Mesendoderm (in vitro differentiated cells): Measurements from ENCODE around the gene P2RY1.

ENCODE experiments used
- DNase-seq: peaks from one replicate; pipeline ENCODE4 v3.0.0; 2013
- H2AK5ac ChIP-seq: 2 replicates; pipeline ENCODE4 v1.6.1; 2013; ENCODE audit warnings: low read length, inconsistent platforms
- H2BK120ac ChIP-seq: 2 replicates; pipeline ENCODE4 v1.6.1; 2013; ENCODE audit warnings: low read depth, mild to moderate bottlenecking, low read length, moderate library complexity, mixed read lengths
- H2BK15ac ChIP-seq: replicated peaks from 2 replicates; pipeline ENCODE4 v1.6.1; 2013; ENCODE audit warnings: low read depth, mild to moderate bottlenecking, moderate library complexity
- H2BK5ac ChIP-seq: 2 replicates; pipeline ENCODE4 v1.6.1; 2013; ENCODE audit warnings: low read length, inconsistent platforms
- H3K18ac ChIP-seq: 2 replicates; pipeline ENCODE4 v1.6.1; 2013; ENCODE audit warnings: mild to moderate bottlenecking, low read length, mixed read lengths
- H3K23ac ChIP-seq: one replicate; pipeline ENCODE4 v1.6.1; 2013; ENCODE audit warnings: low read length
- H3K27ac ChIP-seq: 2 replicates; pipeline ENCODE4 v1.5.1; 2013; ENCODE audit warnings: low read depth, mild to moderate bottlenecking, inconsistent platforms, low read length, moderate library complexity
- H3K27me3 ChIP-seq: 2 replicates; pipeline ENCODE4 v1.6.1; 2013; ENCODE audit warnings: low read length, control low read depth, mild to moderate bottlenecking, inconsistent platforms; ENCODE audit not compliant: insufficient read depth, poor library complexity
- H3K36me3 ChIP-seq: 2 replicates; pipeline ENCODE4 v1.6.1; 2013; ENCODE audit warnings: low read length, inconsistent platforms; ENCODE audit not compliant: control insufficient read depth, insufficient read depth
- H3K4ac ChIP-seq: one replicate; pipeline ENCODE4 v1.6.1; 2013; ENCODE audit warnings: low read depth, mild to moderate bottlenecking, low read length, moderate library complexity
- H3K4me1 ChIP-seq: 2 replicates; pipeline ENCODE4 v1.6.1; 2013; ENCODE audit warnings: low read depth, low read length, inconsistent platforms; ENCODE audit not compliant: control insufficient read depth
- H3K4me2 ChIP-seq: 2 replicates; pipeline ENCODE4 v1.6.1; 2013; ENCODE audit warnings: low read length
- H3K4me3 ChIP-seq: 2 replicates; pipeline ENCODE4 v1.5.1; 2013; ENCODE audit warnings: mild to moderate bottlenecking, low read length
- H3K56ac ChIP-seq: one replicate; pipeline ENCODE4 v1.6.1; 2013; ENCODE audit warnings: low read length
- H3K79me1 ChIP-seq: 2 replicates; pipeline ENCODE4 v1.6.1; 2013; ENCODE audit warnings: low read length, inconsistent platforms
- H3K79me2 ChIP-seq: 2 replicates; pipeline ENCODE4 v1.6.1; 2013; ENCODE audit warnings: mild to moderate bottlenecking, low read length; ENCODE audit not compliant: control insufficient read depth, insufficient read depth
- H3K9ac ChIP-seq: 2 replicates; pipeline ENCODE4 v1.6.1; 2013; ENCODE audit warnings: low read length, inconsistent platforms
- H4K5ac ChIP-seq: one replicate; pipeline ENCODE4 v1.6.1; 2013; ENCODE audit warnings: low read length
- H4K8ac ChIP-seq: one replicate; pipeline ENCODE4 v1.6.1; 2013; ENCODE audit warnings: low read depth, mild to moderate bottlenecking, control low read depth, low read length, moderate library complexity
- WGBS: extraction: QIAGEN DNeasy Blood & Tissue Kit; methylation state at CpG from one replicate; pipeline ENCODE4 v1.1.7; 2013; ENCODE audit warnings: low lambda C conversion rate, missing lambda C conversion rate; ENCODE audit not compliant: insufficient coverage; ENCODE audit errors: extremely low coverage; 5-methylcytosine and 5-hydroxymethylcytosine counted together

Gene P2RY1

DNA sequence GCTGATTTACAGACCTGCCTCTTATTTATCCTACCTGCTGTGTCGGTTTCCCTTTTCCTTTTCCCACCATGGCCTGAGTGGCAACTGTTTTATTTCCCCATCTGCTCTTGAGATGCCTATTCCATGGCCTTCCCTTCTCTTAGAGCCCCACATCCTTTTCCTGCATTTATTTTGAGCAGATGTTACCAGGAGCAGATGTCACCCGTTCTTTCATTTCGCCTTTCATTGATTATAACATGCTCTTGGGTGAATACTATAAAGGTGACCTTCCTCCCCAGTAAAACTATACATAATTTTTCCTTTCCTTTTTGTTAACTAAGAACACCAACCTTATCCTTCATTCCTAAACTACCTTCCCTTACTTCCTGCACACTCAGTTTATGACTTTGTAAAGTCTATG, 8.5 kb upstream of the P2RY1 start:
- Histone ChIP-seq H3K9ac (no peak overlapping the region), H3K36me3 (no peaks in the 10 kb centered on the region), H3K4ac (no peak overlapping the region), H3K4me2 (no peak overlapping the region), H3K79me1 (no peaks in the 10 kb centered on the region), H3K79me2 (no peaks in the 10 kb centered on the region), H2BK15ac (peak overlapping the region; percentile 99), H3K4me3 (no peak overlapping the region), H2BK120ac (no peak overlapping the region), H4K5ac (no peak overlapping the region), H4K8ac (no peak overlapping the region), H3K23ac (no peak overlapping the region), H2AK5ac (no peak overlapping the region), H3K56ac (no peak overlapping the region), H3K18ac (no peak overlapping the region), H3K27ac (no peak overlapping the region), H3K4me1 (no peaks in the 10 kb centered on the region), H3K27me3 (no peaks in the 10 kb centered on the region), H2BK5ac (no peak overlapping the region)
- DNase-seq: no peak
- no CpG with 5 or more reads among the region's 3 CpGs for WGBS

DNA sequence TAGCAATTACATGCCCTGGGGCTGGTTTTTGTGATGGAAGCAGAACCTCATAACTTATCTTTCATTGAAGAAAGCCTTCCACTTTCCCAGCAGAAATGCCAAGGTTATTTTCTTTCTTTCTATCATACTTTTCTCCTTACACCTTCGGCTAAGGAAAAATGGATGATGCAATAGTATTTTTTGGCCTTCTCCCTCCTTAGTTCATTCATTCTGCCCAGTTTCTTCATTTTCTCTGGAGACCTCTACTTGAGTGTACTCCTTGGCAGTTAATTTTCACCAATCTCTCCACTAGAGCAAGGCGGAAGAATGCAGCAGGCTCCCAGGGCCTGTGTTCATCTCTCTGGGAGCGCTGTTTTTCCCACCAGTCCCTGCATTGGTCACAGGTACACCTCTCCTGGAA, 7.6 kb upstream of the P2RY1 start:
- H3K4me2 ChIP-seq: no peak overlapping the region
- no peak overlapping the region for H2BK120ac ChIP-seq
- no peak overlapping the region for H3K56ac ChIP-seq
- H4K5ac ChIP-seq: no peak overlapping the region
- no peak overlapping the region for H3K27ac ChIP-seq
- H3K27me3 ChIP-seq: no peaks in the 10 kb centered on the region
- no CpG with 5 or more reads among the region's 3 CpGs for WGBS
- no peaks in the 10 kb centered on the region for H3K4me1 ChIP-seq
- H3K36me3 ChIP-seq: no peaks in the 10 kb centered on the region
- H2AK5ac ChIP-seq: no peak overlapping the region
- H3K4ac ChIP-seq: no peak overlapping the region
- peak overlapping the region; percentile 56 for H3K18ac ChIP-seq
- H3K4me3 ChIP-seq: no peak overlapping the region
- H3K79me1 ChIP-seq: no peaks in the 10 kb centered on the region
- no peak overlapping the region for H3K9ac ChIP-seq
- no peak overlapping the region for H2BK15ac ChIP-seq
- H3K23ac ChIP-seq: no peak overlapping the region
- DNase-seq: no peak
- H4K8ac ChIP-seq: no peak overlapping the region
- H2BK5ac ChIP-seq: no peak overlapping the region
- no peaks in the 10 kb centered on the region for H3K79me2 ChIP-seq

GRCh38 chr3:152828075-152828840, 6.7 kb upstream of the P2RY1 start:
- Histone ChIP-seq H3K4ac (no peak overlapping the region), H3K36me3 (no peaks in the 10 kb centered on the region), H3K4me3 (no peak overlapping the region), H2AK5ac (no peak overlapping the region), H3K56ac (no peak overlapping the region), H4K8ac (no peak overlapping the region), H2BK5ac (no peak overlapping the region), H2BK120ac (no peak overlapping the region), H3K79me2 (no peaks in the 10 kb centered on the region), H4K5ac (no peak overlapping the region), H3K9ac (no peak overlapping the region), H3K79me1 (no peaks in the 10 kb centered on the region), H3K4me1 (no peaks in the 10 kb centered on the region), H2BK15ac (no peak overlapping the region), H3K27me3 (no peaks in the 10 kb centered on the region), H3K27ac (no peak overlapping the region), H3K4me2 (no peak overlapping the region), H3K18ac (no peak overlapping the region), H3K23ac (no peak overlapping the region)
- WGBS: no CpG with 5 or more reads among the region's 4 CpGs
- DNase-seq: no peak

DNA sequence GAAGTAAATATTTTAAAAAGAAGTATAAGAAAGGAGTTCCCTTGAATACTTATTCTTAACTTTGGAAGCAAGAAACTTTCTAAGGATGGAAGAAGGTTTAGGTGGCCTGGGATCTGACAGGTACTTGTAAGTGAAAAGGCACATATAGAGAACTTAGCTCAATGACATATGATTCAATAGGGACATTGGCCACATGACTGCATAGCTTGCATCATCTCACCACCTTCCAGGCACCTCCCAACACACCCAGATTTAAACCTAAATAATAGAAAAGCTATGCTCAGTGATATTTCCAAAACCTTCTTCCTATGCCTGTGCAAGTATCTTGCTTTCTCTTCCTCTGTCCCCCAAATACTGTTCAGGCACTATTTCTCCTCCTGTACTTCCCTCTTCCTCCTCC, 4.7 kb upstream of the P2RY1 start:
- H3K27me3 ChIP-seq: no peaks in the 10 kb centered on the region
- H3K9ac ChIP-seq: no peak overlapping the region
- no peak overlapping the region for H3K27ac ChIP-seq
- no peak overlapping the region for H3K23ac ChIP-seq
- no peaks in the 10 kb centered on the region for H3K4me1 ChIP-seq
- no peak overlapping the region for H3K56ac ChIP-seq
- no peaks in the 10 kb centered on the region for H3K79me1 ChIP-seq
- H3K79me2 ChIP-seq: no peaks in the 10 kb centered on the region
- no peak overlapping the region for H2BK120ac ChIP-seq
- H3K4me3 ChIP-seq: no peak overlapping the region
- H3K4me2 ChIP-seq: no peak overlapping the region
- no peak for DNase-seq
- no peak overlapping the region for H2AK5ac ChIP-seq
- no peak overlapping the region for H2BK5ac ChIP-seq
- H3K18ac ChIP-seq: no peak overlapping the region
- H2BK15ac ChIP-seq: no peak overlapping the region
- H4K5ac ChIP-seq: no peak overlapping the region
- no peak overlapping the region for H4K8ac ChIP-seq
- no peaks in the 10 kb centered on the region for H3K36me3 ChIP-seq
- no peak overlapping the region for H3K4ac ChIP-seq

DNA sequence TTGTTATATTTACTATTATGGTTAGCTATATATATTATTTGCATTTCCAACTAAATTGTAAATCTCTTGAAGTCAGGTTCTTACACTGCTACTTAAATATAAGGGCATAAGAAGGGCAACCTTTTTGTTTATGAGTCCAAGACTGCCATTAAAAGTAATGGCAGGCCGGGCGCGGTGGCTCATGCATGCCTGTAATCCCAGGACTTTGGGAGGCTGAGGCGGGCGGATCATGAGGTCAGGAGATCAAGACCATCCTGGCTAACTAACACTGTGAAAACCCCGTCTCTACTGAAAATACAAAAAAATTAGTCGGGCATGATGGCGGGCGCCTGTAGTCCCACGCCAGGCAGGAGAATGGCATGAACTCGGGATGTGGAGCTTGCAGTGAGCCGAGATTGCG, 2.9 kb upstream of the P2RY1 start:
- H3K4ac ChIP-seq: no peak overlapping the region
- H2AK5ac ChIP-seq: no peak overlapping the region
- H4K8ac ChIP-seq: no peak overlapping the region
- no peak overlapping the region for H3K18ac ChIP-seq
- peaks cover 6% of the 10 kb centered on the region for H3K79me2 ChIP-seq
- H2BK15ac ChIP-seq: no peak overlapping the region
- H2BK5ac ChIP-seq: no peak overlapping the region
- no peak overlapping the region for H3K4me3 ChIP-seq
- no peaks in the 10 kb centered on the region for H3K36me3 ChIP-seq
- no peak overlapping the region for H3K9ac ChIP-seq
- no peak overlapping the region for H3K27ac ChIP-seq
- WGBS: no CpG with 5 or more reads among the region's 13 CpGs
- no peak overlapping the region for H3K4me2 ChIP-seq
- DNase-seq: no peak
- H3K56ac ChIP-seq: no peak overlapping the region
- no peak overlapping the region for H3K23ac ChIP-seq
- H3K79me1 ChIP-seq: no peaks in the 10 kb centered on the region
- H2BK120ac ChIP-seq: no peak overlapping the region
- H3K4me1 ChIP-seq: no peaks in the 10 kb centered on the region
- H3K27me3 ChIP-seq: no peaks in the 10 kb centered on the region
- no peak overlapping the region for H4K5ac ChIP-seq

GRCh38 chr3:152833089-152833488, 1.8 kb upstream of the P2RY1 start:
- Histone ChIP-seq H4K5ac (no peak overlapping the region), H3K4me2 (no peak overlapping the region), H2BK15ac (no peak overlapping the region), H3K79me2 (peaks cover 6% of the 10 kb centered on the region), H3K4ac (no peak overlapping the region), H3K4me3 (no peak overlapping the region), H3K56ac (no peak overlapping the region), H2AK5ac (no peak overlapping the region), H3K4me1 (no peaks in the 10 kb centered on the region), H3K23ac (no peak overlapping the region), H3K27ac (no peak overlapping the region), H3K18ac (no peak overlapping the region), H3K9ac (no peak overlapping the region), H2BK120ac (no peak overlapping the region), H3K27me3 (no peaks in the 10 kb centered on the region), H2BK5ac (no peak overlapping the region), H4K8ac (no peak overlapping the region), H3K36me3 (no peaks in the 10 kb centered on the region), H3K79me1 (no peaks in the 10 kb centered on the region)
- DNase-seq: no peak
